Fibroblast of skin of back (primary cell): Measurements from ENCODE around the gene PPP1R7.

Source experiments
- DNase-seq: peaks from one replicate; pipeline ENCODE4 v3.0.0-alpha.2; 2013

The PPP1R7 gene

DNA sequence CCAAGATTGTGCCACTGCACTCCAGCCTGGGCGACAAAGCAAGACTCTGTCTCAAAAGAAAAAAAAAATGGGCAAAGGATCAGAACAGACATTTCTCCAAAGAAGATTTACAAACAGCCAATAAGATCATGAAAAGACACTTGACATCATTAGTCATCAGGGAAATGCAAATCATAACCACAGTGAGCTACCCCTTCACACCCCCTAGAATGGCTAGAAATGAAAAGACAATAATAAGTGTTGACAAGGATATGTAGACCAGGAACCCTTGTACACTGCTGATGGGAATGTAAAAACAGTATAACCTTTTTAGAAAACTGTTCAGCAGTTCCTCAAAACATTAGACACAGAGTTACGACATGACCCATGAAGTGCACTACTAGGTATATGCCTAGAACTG, 29.8 kb upstream of the PPP1R7 start:
- DNase-seq, result no peak

GRCh38 chr2:241121008-241121407, 29.3 kb upstream of the PPP1R7 start:
- DNase-seq, result no peak

DNA sequence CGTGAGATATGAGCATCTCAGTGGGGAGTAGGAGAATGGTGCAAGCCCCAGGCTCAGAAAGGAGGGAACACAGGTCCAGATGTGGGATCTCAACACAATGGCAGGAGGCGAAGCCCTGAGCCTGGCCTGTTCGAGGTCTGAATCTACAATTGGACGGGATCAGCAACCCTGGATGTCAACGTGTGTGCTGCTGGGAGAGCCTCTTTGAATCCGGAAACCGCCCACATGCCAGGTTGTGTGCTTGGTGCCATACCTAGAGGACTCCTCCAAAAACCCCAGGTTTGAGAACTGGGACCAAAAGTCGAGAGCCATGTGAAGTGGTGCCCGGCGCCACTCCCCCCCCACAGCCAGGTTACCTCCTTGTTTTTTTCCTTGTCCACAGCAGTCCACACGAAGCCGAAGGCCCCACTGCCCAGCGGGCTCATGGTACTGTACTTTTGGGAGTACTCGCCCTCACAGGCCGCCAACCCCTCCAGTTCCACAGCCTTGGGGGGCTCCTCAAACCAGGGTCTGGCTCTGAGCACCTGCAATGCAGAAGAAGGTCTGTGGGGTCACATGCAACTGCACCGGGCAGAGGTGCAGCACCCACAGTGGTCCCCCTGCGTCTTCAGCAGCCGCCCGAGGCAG, 27.8 kb upstream of the PPP1R7 start:
- no peak for DNase-seq

DNA sequence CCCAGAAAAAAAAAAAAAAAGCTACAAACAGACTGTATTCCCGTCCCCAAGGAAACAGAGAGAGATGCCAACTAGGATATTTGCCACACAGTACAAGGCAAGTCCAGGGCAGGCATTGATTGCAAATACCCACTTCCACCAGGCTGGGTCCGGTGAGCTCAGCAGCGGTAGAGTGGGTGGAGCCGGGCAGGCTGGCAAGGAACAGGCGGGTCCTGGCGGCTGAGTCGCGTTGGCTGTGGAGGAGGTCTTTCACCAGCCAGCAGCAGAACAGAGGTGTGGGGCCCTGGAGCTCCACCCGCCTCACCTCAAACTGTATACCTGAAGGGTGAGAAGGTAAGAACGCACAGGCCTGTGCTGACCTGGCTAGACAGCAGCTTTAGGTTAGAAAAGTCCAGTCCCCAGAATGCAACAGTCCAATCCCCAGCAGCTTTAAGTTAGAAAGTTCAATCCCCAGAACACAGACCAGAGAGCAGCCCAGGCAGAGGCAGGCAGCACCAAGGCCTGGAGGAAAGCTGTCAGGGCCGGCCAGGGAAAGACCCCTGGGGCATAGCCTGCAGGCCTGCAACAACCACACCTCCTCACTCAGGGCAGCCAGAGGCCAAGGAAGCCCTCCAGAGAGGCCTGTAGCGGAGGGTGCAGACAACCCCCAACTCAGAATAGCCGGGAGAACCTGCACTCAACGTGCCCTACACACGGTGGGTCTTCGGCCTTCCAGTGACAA, 26.3 kb upstream of the PPP1R7 start:
- no peak for DNase-seq

DNA sequence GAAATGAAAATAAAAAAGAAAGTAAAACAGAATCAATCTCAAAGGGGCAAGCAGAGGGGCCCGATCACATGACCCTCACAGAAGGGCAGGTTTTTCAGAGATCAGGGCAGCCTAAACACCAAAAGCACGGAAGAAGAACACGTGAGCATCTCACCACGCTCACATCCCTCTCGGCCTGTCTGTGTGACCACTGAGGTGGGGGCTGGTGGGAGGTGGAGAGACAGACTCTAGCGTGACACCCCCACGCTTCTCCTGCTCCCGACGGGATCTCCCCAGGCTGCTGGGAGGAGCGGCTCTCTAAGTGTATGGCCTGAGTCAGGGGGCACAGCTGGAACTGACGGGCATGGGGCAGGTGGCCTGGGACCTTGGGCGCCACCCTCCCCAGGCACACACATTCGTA, 24.6 kb upstream of the PPP1R7 start:
- DNase-seq, result no peak

DNA sequence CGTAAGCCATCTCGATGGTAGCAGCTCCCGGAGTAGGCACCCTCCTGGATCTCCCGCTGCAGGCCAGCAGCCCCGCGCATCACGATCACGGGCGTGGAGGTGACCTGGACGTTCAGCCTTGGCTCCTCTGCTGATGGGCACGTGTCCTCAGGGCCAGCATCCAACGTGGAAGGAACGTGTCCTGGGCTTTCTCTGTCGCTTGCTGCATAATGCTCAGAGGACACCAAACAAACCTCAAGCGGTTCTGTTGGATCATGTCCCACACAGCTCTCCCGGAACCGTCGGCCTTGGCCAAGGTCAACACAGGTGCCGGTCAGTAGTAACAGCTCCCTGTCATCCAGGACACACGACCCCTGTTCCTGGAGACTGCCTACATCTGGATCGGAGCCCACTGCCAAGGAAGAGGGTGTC, 24.1 kb upstream of the PPP1R7 start:
- DNase-seq, result no peak

GRCh38 chr2:241126771-241127202, 23.5 kb upstream of the PPP1R7 start:
- no peak for DNase-seq

DNA sequence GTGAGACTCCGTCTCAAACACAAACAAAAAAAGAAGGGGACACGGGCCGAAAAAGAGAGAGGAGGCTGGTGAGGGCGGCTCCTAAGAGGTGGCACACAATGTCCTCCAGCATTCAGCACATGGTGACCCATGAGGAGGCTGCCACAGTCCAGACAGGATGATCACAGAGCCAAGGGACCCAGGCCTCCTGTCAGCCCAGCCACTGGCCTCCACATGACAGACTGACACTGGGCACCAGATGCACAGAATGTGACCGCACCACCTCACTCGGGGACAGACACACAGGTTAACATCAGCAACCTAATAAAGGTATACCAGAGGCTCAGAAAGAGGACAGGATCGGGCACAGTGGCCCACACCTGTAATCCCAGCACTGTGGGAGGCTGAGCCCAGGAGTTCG, 22.0 kb upstream of the PPP1R7 start:
- no peak for DNase-seq

DNA sequence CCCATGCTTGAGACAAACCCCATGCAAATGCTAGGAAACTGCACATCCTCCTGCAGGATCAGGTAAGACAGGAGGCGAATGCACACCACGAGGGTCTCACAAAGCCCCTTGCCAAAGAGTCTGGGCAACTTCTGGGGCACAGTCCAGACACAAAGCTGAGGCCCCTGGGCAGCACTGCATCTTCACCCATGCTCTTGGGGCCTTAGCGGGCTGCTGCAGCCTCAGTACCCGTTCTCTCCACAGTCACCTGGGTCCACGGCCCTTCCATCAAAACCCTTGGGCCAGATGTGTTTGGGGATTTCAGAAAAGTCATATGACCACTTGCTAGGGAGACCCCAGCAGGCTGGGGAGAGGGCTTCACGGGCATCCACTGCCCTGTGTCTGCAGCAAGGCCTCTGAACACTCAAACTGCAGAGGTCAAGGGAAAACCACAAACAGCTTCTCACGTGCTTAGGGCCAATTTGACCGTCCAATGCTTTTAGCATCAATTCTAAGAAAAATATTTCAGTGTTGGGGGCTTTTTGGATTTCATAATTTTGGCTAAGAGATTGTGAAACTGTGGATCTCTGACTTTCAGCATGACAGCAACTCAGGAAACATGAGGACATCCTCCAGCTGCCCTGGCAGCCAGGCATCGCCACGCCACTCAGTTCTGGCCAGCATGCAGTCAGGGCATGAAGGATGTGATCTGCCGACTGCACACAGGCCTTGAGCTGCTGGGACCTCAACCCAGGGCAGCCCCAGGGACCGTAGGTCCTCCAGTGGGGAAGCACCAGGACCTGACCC, 21.0 kb upstream of the PPP1R7 start:
- DNase-seq, result no peak

DNA sequence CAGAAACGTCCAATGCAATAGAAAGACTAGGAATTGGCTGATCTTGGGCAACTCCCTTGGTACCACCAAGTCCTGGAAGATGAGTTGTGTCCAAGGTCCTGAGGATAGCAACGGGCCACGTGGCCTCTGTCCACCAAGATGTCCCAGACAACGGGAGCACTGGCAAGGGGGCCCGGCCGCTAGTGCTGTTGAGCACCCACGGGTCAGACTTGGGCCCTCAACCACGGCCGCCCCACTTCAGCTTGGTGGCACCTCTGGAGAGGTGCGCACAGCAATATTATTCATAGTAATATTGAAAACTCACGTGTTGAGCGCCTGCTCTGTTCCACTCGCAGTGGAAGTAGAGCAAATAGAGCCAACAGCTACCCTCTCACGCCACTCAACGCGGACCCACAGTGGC, 20.0 kb upstream of the PPP1R7 start:
- DNase-seq, result no peak

DNA sequence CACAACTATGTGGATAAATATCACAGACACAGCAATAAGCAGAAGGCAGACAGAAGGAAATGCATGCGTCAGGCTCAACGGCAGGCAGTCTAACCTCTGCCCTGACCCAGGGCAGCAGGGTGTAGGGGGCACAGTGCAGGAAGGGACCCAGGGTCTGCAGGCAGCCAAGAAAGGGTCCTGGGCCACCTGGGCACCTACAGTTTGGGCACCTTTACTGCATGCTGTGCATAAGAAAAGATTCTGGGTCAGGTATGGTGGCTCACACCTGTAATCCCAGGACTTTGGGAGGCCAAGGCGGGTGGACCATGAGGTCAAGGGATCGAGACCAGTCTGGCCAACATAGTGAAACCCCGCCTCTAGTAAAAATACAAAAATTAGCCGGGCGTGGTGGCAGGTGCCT, 18.7 kb upstream of the PPP1R7 start:
- no peak for DNase-seq

DNA sequence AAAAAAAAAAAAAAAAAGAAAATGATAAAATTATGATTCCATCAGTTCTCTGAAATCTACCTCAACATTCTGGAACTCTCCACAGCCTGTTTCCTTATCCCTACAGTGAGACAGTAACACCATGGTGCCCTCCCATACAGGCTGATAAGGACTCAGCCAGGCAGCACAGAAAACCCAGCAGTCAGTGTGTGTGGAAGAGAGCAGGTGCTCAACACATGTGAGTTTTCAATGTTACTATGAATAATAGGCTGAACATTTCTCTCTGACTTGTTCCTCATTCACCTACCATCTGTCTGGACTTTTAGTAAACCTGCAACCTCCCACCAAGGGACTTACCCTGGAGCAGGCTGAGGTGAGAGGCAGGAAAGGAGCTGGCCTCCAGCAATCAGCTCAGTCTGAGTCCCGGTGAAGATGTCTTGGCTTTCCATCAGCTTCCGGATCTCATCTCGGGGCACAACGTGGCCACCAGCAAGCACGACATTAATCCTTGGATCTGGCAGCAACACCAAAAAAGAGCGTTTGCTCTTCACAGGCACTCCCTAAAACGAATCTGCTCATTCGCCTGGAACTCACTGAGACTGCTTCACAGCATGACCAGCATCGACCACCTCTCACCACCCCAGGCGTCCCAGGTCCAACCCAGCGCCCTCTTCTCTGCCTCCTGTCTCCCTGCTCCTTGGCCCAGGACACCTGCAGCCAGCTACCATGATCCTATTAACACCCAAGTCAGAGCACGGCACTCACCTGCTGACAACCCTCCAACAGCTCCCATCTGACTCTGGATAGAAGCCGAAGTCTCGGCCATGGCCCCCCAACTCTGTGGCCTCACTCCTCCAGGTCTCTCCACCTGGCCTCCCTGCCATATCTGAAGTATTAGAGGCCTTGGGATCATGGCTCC, 17.5 kb upstream of the PPP1R7 start:
- DNase-seq, result no peak

- no peak for DNase-seq
These were observed 16.8 kb upstream of the PPP1R7 start for GRCh38 chr2:241133436-241133820.

DNA sequence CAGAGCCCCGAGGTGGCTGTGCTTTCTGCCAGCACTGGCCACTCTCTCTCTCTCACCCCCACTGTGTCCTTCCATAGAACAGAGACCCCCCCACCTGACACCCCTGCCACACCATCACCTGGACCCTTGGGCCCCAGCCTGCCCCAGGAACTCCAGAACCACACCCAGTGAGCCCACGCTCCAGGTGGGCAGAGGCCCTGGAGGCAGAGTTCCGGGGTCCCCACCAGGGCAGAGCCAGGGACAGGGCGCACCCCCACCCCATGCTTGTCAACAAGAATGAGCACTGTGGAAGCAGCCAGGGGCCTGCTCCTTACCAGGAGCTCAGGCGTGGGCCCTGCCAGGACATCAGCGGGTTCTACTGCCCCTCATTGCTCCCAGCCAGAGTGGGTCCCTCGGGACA, 15.6 kb upstream of the PPP1R7 start:
- DNase-seq, result no peak

- DNase-seq, result no peak
These were observed 14.5 kb upstream of the PPP1R7 start for GRCh38 chr2:241135737-241136136.

DNA sequence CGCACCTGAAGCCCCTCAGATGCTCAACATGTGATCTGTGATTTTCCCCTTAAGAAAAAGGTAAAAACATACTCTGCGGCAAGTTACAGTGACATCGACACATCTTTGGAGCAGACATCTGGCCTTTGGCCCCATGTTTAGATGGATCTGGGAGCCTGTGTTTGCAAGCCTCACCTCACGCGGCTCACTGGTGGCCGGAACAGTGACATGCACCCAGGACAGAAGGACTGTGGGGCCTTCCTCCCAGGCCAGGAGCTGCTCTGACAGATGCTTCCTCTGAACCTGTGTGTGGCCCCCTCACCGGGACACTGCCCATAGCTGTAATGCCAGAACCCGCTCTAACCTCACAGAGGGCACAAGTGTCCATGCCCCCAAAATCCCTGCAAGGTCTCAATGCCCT, 14.1 kb upstream of the PPP1R7 start:
- DNase-seq, result no peak

DNA sequence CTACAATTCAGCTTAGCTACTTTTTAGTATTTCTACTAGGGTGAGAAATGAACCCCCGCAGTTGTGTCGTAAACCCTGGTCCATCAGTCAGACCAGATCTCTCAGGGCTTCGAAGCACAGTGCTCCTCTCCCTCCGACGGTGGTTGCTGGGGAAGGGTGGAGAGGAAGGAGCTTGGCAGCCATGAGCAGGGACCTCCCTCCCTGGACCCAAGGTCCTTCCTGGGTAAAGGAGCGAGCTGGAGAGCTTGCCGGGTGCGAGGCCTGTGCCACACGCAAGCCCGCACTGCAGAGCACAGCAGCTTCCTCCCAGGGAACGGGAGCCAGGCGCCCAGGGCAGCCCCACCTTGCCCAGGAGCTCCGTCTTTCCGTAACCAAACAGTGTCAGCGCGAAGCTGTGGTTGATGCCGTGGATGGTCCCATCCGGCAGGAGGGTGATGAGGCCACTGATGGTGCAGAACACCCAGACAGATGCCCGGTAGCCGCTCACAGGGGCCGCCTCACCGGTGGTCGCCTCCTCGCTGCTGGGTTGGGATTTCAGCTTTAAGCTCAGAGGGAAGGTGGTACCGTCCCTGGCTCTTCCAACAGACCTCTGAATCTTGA, 13.5 kb upstream of the PPP1R7 start:
- DNase-seq, result no peak

DNA sequence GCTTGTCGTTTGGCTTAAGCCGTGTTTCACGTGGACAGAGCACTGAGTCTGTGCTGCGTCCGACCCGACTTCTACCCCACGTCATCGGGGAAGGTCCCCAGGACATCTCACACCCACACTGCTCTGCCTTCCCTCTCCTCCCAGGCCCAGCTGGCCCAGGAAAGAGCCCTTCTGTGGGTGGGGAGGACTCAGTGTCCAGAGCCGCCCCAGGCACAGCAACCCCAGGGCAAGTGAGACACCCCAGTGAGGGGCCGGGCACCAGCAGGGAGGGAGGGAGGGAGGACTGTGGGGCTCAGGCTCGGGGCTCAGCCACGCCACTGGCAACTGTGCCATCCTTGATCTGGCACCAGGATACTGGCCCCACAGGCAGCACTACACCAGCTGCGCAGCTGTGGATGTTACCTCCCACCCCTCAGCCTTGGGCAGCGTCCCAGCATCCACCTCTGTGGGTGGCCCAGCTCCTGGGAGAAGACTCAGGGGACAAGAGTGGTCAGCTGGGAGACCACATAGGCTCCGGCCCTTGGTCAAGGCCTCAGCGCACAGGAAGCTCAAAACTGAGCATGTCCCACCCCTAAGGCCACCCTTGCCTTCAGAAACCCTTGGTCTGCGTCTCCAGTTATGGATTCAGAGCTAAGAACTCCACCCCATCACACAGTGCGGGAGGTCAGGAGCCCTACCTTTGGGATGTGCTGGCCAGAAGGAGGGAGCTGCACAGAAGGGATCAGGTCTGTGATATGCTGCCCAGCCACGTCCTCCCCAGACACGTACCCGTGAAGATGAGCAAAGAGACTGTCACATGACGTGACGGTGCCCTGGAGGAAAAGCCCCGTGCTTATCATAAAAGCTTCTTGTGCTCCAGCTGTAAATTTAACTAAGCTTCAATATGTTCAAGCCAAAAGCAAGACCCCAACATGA, 12.7 kb upstream of the PPP1R7 start:
- no peak for DNase-seq

DNA sequence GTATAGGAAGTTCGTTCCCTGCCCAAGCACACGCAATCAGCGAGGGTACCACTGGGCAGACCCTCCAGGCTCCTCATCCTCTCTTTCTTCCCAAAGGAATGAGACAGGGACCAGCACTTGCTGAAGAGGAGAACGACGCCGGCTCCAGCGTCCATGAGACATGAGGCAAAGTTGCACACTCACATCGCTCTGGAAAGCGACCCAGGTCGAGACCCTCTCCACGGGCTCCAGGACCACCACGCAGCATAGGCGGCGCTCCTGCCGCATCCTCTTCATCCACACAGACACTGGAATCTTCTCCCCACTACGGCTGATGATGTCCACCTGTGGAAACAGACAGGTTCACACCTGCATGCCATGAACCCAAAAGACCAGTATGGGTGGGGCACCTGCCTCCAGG, 11.8 kb upstream of the PPP1R7 start:
- no peak for DNase-seq

GRCh38 chr2:241139531-241140444, 10.5 kb upstream of the PPP1R7 start:
- peak; percentile 27 for DNase-seq
